Measurements from ENCODE around the gene IQCH.
"Not testable (repeated sequence)": the region's sequence is repeated elsewhere in the genome, so short reads cannot be mapped to it uniquely, and the experiment has no call there.

Gene IQCH

GRCh38 chr15:67246606-67247005 lies 8.0 kb upstream of the IQCH start:
- not testable (repeated sequence) for DNase-seq (ENCODE audit: low read depth in 2 of 2)

GRCh38 chr15:67248011-67248505 lies 6.5 kb upstream of the IQCH start:
- no peak for DNase-seq (ENCODE audit: low read depth in 2 of 2)

GRCh38 chr15:67249830-67250229 lies 4.8 kb upstream of the IQCH start:
- DNase-seq (ENCODE audit: low read depth in 2 of 2) = no peak

GRCh38 chr15:67251318-67251717 lies 3.3 kb upstream of the IQCH start:
- DNase-seq (ENCODE audit: low read depth in 2 of 2) = no peak

- DNase-seq (ENCODE audit: low read depth in 2 of 2) = no peak
Measured at GRCh38 chr15:67253101-67253500, 1.5 kb upstream of the IQCH start.

GRCh38 chr15:67253549-67254237 lies 893 bp upstream of the IQCH start:
- no peak for DNase-seq (ENCODE audit: low read depth in 2 of 2)

- no peak for DNase-seq (ENCODE audit: low read depth in 2 of 2)
Measured at GRCh38 chr15:67256051-67256450, 1.5 kb downstream of the IQCH start.

- not testable (repeated sequence) for DNase-seq (ENCODE audit: low read depth in 2 of 2)
Measured at GRCh38 chr15:67258412-67258811, 3.8 kb downstream of the IQCH start.

- DNase-seq (ENCODE audit: low read depth in 2 of 2) = no peak
Measured at GRCh38 chr15:67259379-67259778, 4.8 kb downstream of the IQCH start.

- no peak for DNase-seq (ENCODE audit: low read depth in 2 of 2)
Measured at GRCh38 chr15:67259806-67260205, 5.2 kb downstream of the IQCH start.

GRCh38 chr15:67266870-67267269 lies 12.3 kb downstream of the IQCH start:
- DNase-seq (ENCODE audit: low read depth in 2 of 2) = no peak

GRCh38 chr15:67267440-67267839 lies 12.9 kb downstream of the IQCH start:
- DNase-seq (ENCODE audit: low read depth in 2 of 2) = no peak

- DNase-seq (ENCODE audit: low read depth in 2 of 2) = no peak
Measured at GRCh38 chr15:67267951-67268941, 13.7 kb downstream of the IQCH start.

- no peak for DNase-seq (ENCODE audit: low read depth in 2 of 2)
Measured at GRCh38 chr15:67274236-67274635, 19.6 kb downstream of the IQCH start.

GRCh38 chr15:67276666-67277065 lies 22.1 kb downstream of the IQCH start:
- DNase-seq (ENCODE audit: low read depth in 2 of 2) = no peak

GRCh38 chr15:67280217-67280616 lies 25.6 kb downstream of the IQCH start:
- DNase-seq (ENCODE audit: low read depth in 2 of 2) = no peak

GRCh38 chr15:67281714-67282113 lies 27.1 kb downstream of the IQCH start:
- no peak for DNase-seq (ENCODE audit: low read depth in 2 of 2)

- DNase-seq (ENCODE audit: low read depth in 2 of 2) = not testable (repeated sequence)
Measured at GRCh38 chr15:67285625-67286024, 31.0 kb downstream of the IQCH start.

- DNase-seq (ENCODE audit: low read depth in 2 of 2) = not testable (repeated sequence)
Measured at GRCh38 chr15:67286400-67286799, 31.8 kb downstream of the IQCH start.

GRCh38 chr15:67290319-67290718 lies 35.7 kb downstream of the IQCH start:
- DNase-seq (ENCODE audit: low read depth in 2 of 2) = no peak

- DNase-seq (ENCODE audit: low read depth in 2 of 2) = no peak
Measured at GRCh38 chr15:67296188-67296587, 41.6 kb downstream of the IQCH start.

GRCh38 chr15:67296684-67297083 lies 42.1 kb downstream of the IQCH start:
- no peak for DNase-seq (ENCODE audit: low read depth in 2 of 2)

All from activated CD8-positive, alpha-beta memory T cell treated with anti-CD3 and anti-CD28 coated beads for 4 hours (primary cell).